Neuronal stem cell (in vitro differentiated cells): ENCODE data around the gene HS6ST3.

ENCODE experiments used
- DNase-seq: peaks from one replicate; pipeline ENCODE4 v3.0.0-alpha.2; 2013; ENCODE audit warnings: low spot score
- H2AFZ ChIP-seq: one replicate; pipeline ENCODE4 v1.6.1; 2013; ENCODE audit warnings: mild to moderate bottlenecking, low read length, inconsistent platforms
- H2AK5ac ChIP-seq: 2 replicates; pipeline ENCODE4 v1.6.1; 2013; ENCODE audit warnings: low read depth, mild to moderate bottlenecking, inconsistent platforms, low read length, moderate library complexity, mixed read lengths
- H2BK120ac ChIP-seq: 2 replicates; pipeline ENCODE4 v1.6.1; 2013; ENCODE audit warnings: low read depth, mild to moderate bottlenecking, inconsistent platforms, low read length, moderate library complexity, mixed read lengths
- H2BK12ac ChIP-seq: one replicate; pipeline ENCODE4 v1.6.1; 2013; ENCODE audit warnings: low read length, inconsistent platforms
- H2BK15ac ChIP-seq: 2 replicates; pipeline ENCODE4 v1.6.1; 2013; ENCODE audit warnings: mild to moderate bottlenecking, low read length, inconsistent platforms, mixed read lengths
- H2BK5ac ChIP-seq: one replicate; pipeline ENCODE4 v1.6.1; 2013; ENCODE audit warnings: inconsistent platforms, mild to moderate bottlenecking, low read length, moderate library complexity
- H3K14ac ChIP-seq: one replicate; pipeline ENCODE4 v1.6.1; 2013; ENCODE audit warnings: low read length, inconsistent platforms
- H3K18ac ChIP-seq: 2 replicates; pipeline ENCODE4 v1.6.1; 2013; ENCODE audit warnings: low read length, inconsistent platforms
- H3K23ac ChIP-seq: 2 replicates; pipeline ENCODE4 v1.6.1; 2013; ENCODE audit warnings: low read depth, mild to moderate bottlenecking, mixed read lengths, low read length, inconsistent platforms; ENCODE audit not compliant: poor library complexity
- H3K27ac ChIP-seq: replicated peaks from 3 replicates; pipeline ENCODE4 v1.5.1; 2013; ENCODE audit warnings: low read length, inconsistent platforms
- H3K27me3 ChIP-seq, 3 experiments: 2 replicates each; pipeline ENCODE4 v1.6.1; 2013; ENCODE audit warnings: low read length in 3 of 3, mild to moderate bottlenecking in 2 of 3, inconsistent platforms in 1 of 3, low read depth in 1 of 3, mixed read lengths in 1 of 3, moderate library complexity in 1 of 3; ENCODE audit not compliant: control insufficient read depth in 3 of 3, insufficient read depth in 3 of 3
- H3K36me3 ChIP-seq, 2 donors: replicated peaks in 1 of 2; 2 replicates each; pipeline ENCODE4 v1.6.1; 2013; ENCODE audit warnings: low read length in 2 of 2; ENCODE audit not compliant: control insufficient read depth in 2 of 2, insufficient read depth in 2 of 2
- H3K4ac ChIP-seq: 2 replicates; pipeline ENCODE4 v1.6.1; 2013; ENCODE audit warnings: inconsistent platforms, mild to moderate bottlenecking, low read length, moderate library complexity
- H3K4me1 ChIP-seq, 2 donors: 1 replicate in 1 of 2; 2 replicates in 1 of 2; pipeline ENCODE4 v1.6.1; 2013; ENCODE audit warnings: low read length in 2 of 2, low read depth in 1 of 2; ENCODE audit not compliant: control insufficient read depth in 2 of 2, insufficient read depth in 1 of 2
- H3K4me2 ChIP-seq: one replicate; pipeline ENCODE4 v1.6.1; 2013; ENCODE audit warnings: mild to moderate bottlenecking, low read length, inconsistent platforms; ENCODE audit not compliant: insufficient read depth, poor library complexity, severe bottlenecking
- H3K4me3 ChIP-seq, 2 donors: 2 replicates each; pipeline ENCODE4 v1.5.1; 2013; ENCODE audit warnings: low read length in 2 of 2, mild to moderate bottlenecking in 2 of 2, inconsistent platforms in 1 of 2, moderate library complexity in 1 of 2
- H3K79me1 ChIP-seq: one replicate; pipeline ENCODE4 v1.6.1; 2013; ENCODE audit warnings: low read depth, mild to moderate bottlenecking, inconsistent platforms, low read length, moderate library complexity
- H3K9ac ChIP-seq: one replicate; pipeline ENCODE4 v1.6.1; 2013; ENCODE audit warnings: mild to moderate bottlenecking, low read depth, low read length, inconsistent platforms; ENCODE audit not compliant: poor library complexity
- H3K9me3 ChIP-seq, 2 donors: replicated peaks in 1 of 2; 2 replicates each; pipeline versions ENCODE3 to v1.6.1; 2013; ENCODE audit warnings: low read length in 2 of 2, mild to moderate bottlenecking in 2 of 2, inconsistent platforms in 1 of 2, low read depth in 1 of 2, mixed read lengths in 1 of 2, moderate library complexity in 1 of 2; ENCODE audit not compliant: control insufficient read depth in 2 of 2, insufficient read depth in 1 of 2
- H4K8ac ChIP-seq: one replicate; pipeline ENCODE4 v1.6.1; 2013; ENCODE audit warnings: low read depth, mild to moderate bottlenecking, inconsistent platforms, low read length, moderate library complexity
- H4K91ac ChIP-seq: one replicate; pipeline ENCODE4 v1.6.1; 2013; ENCODE audit warnings: low read length, low read depth, mild to moderate bottlenecking, inconsistent platforms; ENCODE audit not compliant: poor library complexity
- WGBS, 2 donors: extraction: QIAGEN DNeasy Blood & Tissue Kit; methylation state at CpG; one replicate each; pipeline ENCODE4 v1.1.7; 2013; ENCODE audit warnings: missing lambda C conversion rate in 2 of 2, mixed read lengths in 1 of 2; ENCODE audit not compliant: insufficient read length in 2 of 2, insufficient replicate concordance in 1 of 2; ENCODE audit errors: extremely low coverage in 2 of 2; 5-methylcytosine and 5-hydroxymethylcytosine counted together

HS6ST3 gene

GRCh38 chr13:96314974-96315373 is 225.1 kb downstream of the HS6ST3 start:
- no peak overlapping the region for H3K4me3 ChIP-seq
- H2BK15ac ChIP-seq: no peak overlapping the region
- H2BK120ac ChIP-seq: no peak overlapping the region
- no peak overlapping the region for H3K4me2 ChIP-seq
- no peaks in the 10 kb centered on the region for H3K4me1 ChIP-seq
- H3K18ac ChIP-seq: no peak overlapping the region
- H2BK12ac ChIP-seq: no peak overlapping the region
- H3K36me3 ChIP-seq: no peaks in the 10 kb centered on the region
- no peak overlapping the region for H3K4ac ChIP-seq
- no peaks in the 10 kb centered on the region for H3K27me3 ChIP-seq
- H4K91ac ChIP-seq: no peak overlapping the region
- no peak overlapping the region for H2AFZ ChIP-seq
- no peak overlapping the region for H4K8ac ChIP-seq
- no peak overlapping the region for H3K14ac ChIP-seq
- H2AK5ac ChIP-seq: no peak overlapping the region
- no CpG with 5 or more reads among the region's 1 CpG for WGBS, 2 donors
- H3K23ac ChIP-seq: no peak overlapping the region
- no peak for DNase-seq
- no peaks in the 10 kb centered on the region for H3K9me3 ChIP-seq
- H3K9ac ChIP-seq: no peak overlapping the region
- H3K27ac ChIP-seq: no peak overlapping the region
- H2BK5ac ChIP-seq: no peak overlapping the region
- no peaks in the 10 kb centered on the region for H3K79me1 ChIP-seq

- DNase-seq: no peak
- no peak overlapping the region for H2BK5ac ChIP-seq
- no peak overlapping the region for H3K18ac ChIP-seq
- H3K79me1 ChIP-seq: no peaks in the 10 kb centered on the region
- no peak overlapping the region for H2BK15ac ChIP-seq
- WGBS, 2 donors: no CpG with 5 or more reads among the region's 4 CpGs
- H2BK120ac ChIP-seq: no peak overlapping the region
- H3K4me3 ChIP-seq: no peak overlapping the region
- H3K4ac ChIP-seq: no peak overlapping the region
- no peak overlapping the region for H3K23ac ChIP-seq
- H3K14ac ChIP-seq: no peak overlapping the region
- H4K91ac ChIP-seq: no peak overlapping the region
- no peak overlapping the region for H3K4me2 ChIP-seq
- no peaks in the 10 kb centered on the region for H3K36me3 ChIP-seq
- no peak overlapping the region for H4K8ac ChIP-seq
- no peak overlapping the region for H2BK12ac ChIP-seq
- no peaks in the 10 kb centered on the region for H3K4me1 ChIP-seq
- H3K27ac ChIP-seq: no peak overlapping the region
- no peak overlapping the region for H3K9ac ChIP-seq
- no peak overlapping the region for H2AFZ ChIP-seq
- no peaks in the 10 kb centered on the region for H3K9me3 ChIP-seq
- H3K27me3 ChIP-seq: no peaks in the 10 kb centered on the region
- no peak overlapping the region for H2AK5ac ChIP-seq
These were observed 248.1 kb downstream of the HS6ST3 start for GRCh38 chr13:96338030-96338429.

- Histone ChIP-seq H2AFZ (no peak overlapping the region), H3K27ac (no peak overlapping the region), H3K4ac (no peak overlapping the region), H3K4me1 (no peaks in the 10 kb centered on the region), H3K9me3 (no peaks in the 10 kb centered on the region), H2BK12ac (no peak overlapping the region), H3K36me3 (no peaks in the 10 kb centered on the region), H3K27me3 (no peaks in the 10 kb centered on the region), H3K79me1 (no peaks in the 10 kb centered on the region), H3K18ac (no peak overlapping the region), H2BK120ac (no peak overlapping the region), H2BK15ac (no peak overlapping the region), H4K8ac (no peak overlapping the region), H3K23ac (no peak overlapping the region), H3K9ac (no peak overlapping the region), H2BK5ac (no peak overlapping the region), H2AK5ac (no peak overlapping the region), H3K4me2 (no peak overlapping the region), H3K14ac (no peak overlapping the region), H3K4me3 (no peak overlapping the region), H4K91ac (no peak overlapping the region)
- no CpG with 5 or more reads among the region's 3 CpGs for WGBS, 2 donors
- DNase-seq: no peak
These were observed 252.4 kb downstream of the HS6ST3 start for GRCh38 chr13:96342286-96342685.

GRCh38 chr13:96342852-96343465 is 253.1 kb downstream of the HS6ST3 start:
- no peak overlapping the region for H4K8ac ChIP-seq
- no peak overlapping the region for H3K23ac ChIP-seq
- H3K36me3 ChIP-seq: no peaks in the 10 kb centered on the region
- no peak overlapping the region for H2AK5ac ChIP-seq
- no peak overlapping the region for H3K18ac ChIP-seq
- no peak overlapping the region for H3K4ac ChIP-seq
- H4K91ac ChIP-seq: no peak overlapping the region
- H3K9me3 ChIP-seq: no peaks in the 10 kb centered on the region
- no peak overlapping the region for H3K27ac ChIP-seq
- H3K4me2 ChIP-seq: no peak overlapping the region
- H2BK120ac ChIP-seq: no peak overlapping the region
- H2BK5ac ChIP-seq: no peak overlapping the region
- H3K4me1 ChIP-seq: no peaks in the 10 kb centered on the region
- H2BK15ac ChIP-seq: no peak overlapping the region
- no peak overlapping the region for H2AFZ ChIP-seq
- no CpG with 5 or more reads among the region's 4 CpGs for WGBS, 2 donors
- H3K14ac ChIP-seq: no peak overlapping the region
- H3K27me3 ChIP-seq: no peaks in the 10 kb centered on the region
- no peak overlapping the region for H3K4me3 ChIP-seq
- H3K79me1 ChIP-seq: no peaks in the 10 kb centered on the region
- no peak for DNase-seq
- no peak overlapping the region for H2BK12ac ChIP-seq
- no peak overlapping the region for H3K9ac ChIP-seq
